SKM-1 treated with dmso at 0.1 percent for 144 hours (cell line): ENCODE data around the gene TBXAS1.

Experiments used
- DNase-seq: peaks from one replicate; lab custom pipeline; 2025; ENCODE audit not compliant: unreplicated experiment; lab: John Stamatoyannopoulos, UW

TBXAS1 gene

GRCh38 chr7:139974179-139974811 is 145.2 kb downstream of the TBXAS1 start:
- DNase-seq, result no peak

- no peak for DNase-seq
These were observed 147.2 kb downstream of the TBXAS1 start for GRCh38 chr7:139976055-139976837.

GRCh38 chr7:139976838-139977656 is 148.0 kb downstream of the TBXAS1 start:
- no peak for DNase-seq

- no peak for DNase-seq
These were observed 152.4 kb downstream of the TBXAS1 start for GRCh38 chr7:139981511-139981895.

- DNase-seq, result no peak
These were observed 154.2 kb downstream of the TBXAS1 start for GRCh38 chr7:139982927-139983920.

GRCh38 chr7:139984642-139985539 is 155.8 kb downstream of the TBXAS1 start:
- DNase-seq, result no peak

- DNase-seq, result no peak
These were observed 156.7 kb downstream of the TBXAS1 start for GRCh38 chr7:139985811-139986210.

- DNase-seq, result no peak
These were observed 158.8 kb downstream of the TBXAS1 start for GRCh38 chr7:139987691-139988516.

- no peak for DNase-seq
These were observed 160.5 kb downstream of the TBXAS1 start for GRCh38 chr7:139989366-139990141.

GRCh38 chr7:139990142-139990535 is 161.1 kb downstream of the TBXAS1 start:
- DNase-seq, result no peak

GRCh38 chr7:139990571-139991268 is 161.7 kb downstream of the TBXAS1 start:
- DNase-seq, result no peak

- DNase-seq, result no peak
These were observed 162.2 kb downstream of the TBXAS1 start for GRCh38 chr7:139991269-139991666.

GRCh38 chr7:139991911-139992310 is 162.8 kb downstream of the TBXAS1 start:
- no peak for DNase-seq

GRCh38 chr7:139992353-139993044 is 163.4 kb downstream of the TBXAS1 start:
- peak; percentile 22 for DNase-seq

GRCh38 chr7:139993169-139993568 is 164.1 kb downstream of the TBXAS1 start:
- DNase-seq, result no peak

- DNase-seq, result no peak
These were observed 164.5 kb downstream of the TBXAS1 start for GRCh38 chr7:139993592-139993991.

- DNase-seq, result no peak
These were observed 165.3 kb downstream of the TBXAS1 start for GRCh38 chr7:139994356-139994755.
